Measurements from ENCODE around the gene TM4SF4. TPM values are rescaled to one million over a fixed set of nuclear protein-coding genes. Genes with fewer than 3 reads are reported as not detected.

Gene TM4SF4
- total and polyA plus RNA-seq, 2 donors (not counting 1 experiment from before 2014, with no cell fraction given) = not detected

DNA sequence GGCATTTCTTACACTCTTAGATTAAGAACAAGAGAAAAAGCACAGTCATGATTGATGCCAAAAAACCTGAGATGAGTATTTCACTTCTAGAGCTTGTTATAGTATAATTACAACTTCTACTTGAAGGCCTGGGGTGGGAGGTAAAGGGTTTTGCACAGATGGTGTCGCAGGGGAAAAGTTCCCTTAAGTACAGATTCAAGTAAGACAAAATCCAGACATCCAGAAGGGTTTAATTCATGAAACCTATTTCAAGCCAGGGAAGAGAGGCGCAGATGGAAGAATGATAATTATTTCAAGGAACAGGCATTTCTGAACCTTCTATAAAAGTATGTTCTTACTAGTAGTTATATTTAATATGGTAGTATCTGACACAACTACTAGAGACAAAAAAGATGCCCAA lies 70.6 kb downstream of the TM4SF4 start:
- WGBS (ENCODE audit: insufficient coverage) = no CpG with 5 or more reads among the region's 2 CpGs
- Histone ChIP-seq H3K4me3 (ENCODE audit: control extremely low read depth in 1 of 5, extremely low read depth in 1 of 5, insufficient read depth in 1 of 5, low read depth in 2 of 5, low read length in 4 of 5) (no peak overlapping the region), H2AFZ (ENCODE audit: insufficient read depth, low read depth, low read length, poor library complexity, severe bottlenecking) (no peak overlapping the region), H4K20me1 (ENCODE audit: control insufficient read depth, insufficient read depth, low read length, poor library complexity, severe bottlenecking) (no peaks in the 10 kb centered on the region), H3K9me3 (ENCODE audit: control extremely low read depth in 1 of 3, control insufficient read depth in 2 of 3, insufficient read depth in 1 of 3, low read length in 2 of 3) (no peaks in the 10 kb centered on the region), H3K4me1 (ENCODE audit: control insufficient read depth in 2 of 2, insufficient read depth in 2 of 2, low read length in 2 of 2) (no peaks in the 10 kb centered on the region), H3K36me3 (replicated peaks in 1 of 2; ENCODE audit: control extremely low read depth in 1 of 2, control insufficient read depth in 1 of 2, extremely low read depth in 1 of 2, insufficient read depth in 2 of 2, low read length in 1 of 2) (no peaks in the 10 kb centered on the region), H3K4me2 (replicated peaks; ENCODE audit: low read depth, low read length, poor library complexity, severe bottlenecking) (no peak overlapping the region), H3K79me2 (ENCODE audit: control insufficient read depth, insufficient read depth, low read length) (no peaks in the 10 kb centered on the region), H3K27ac (ENCODE audit: low read length in 2 of 2) (no peak overlapping the region), H3K9ac (ENCODE audit: low read length) (no peak overlapping the region), H3K27me3 (replicated peaks in 1 of 4; ENCODE audit: control extremely low read depth in 1 of 4, control insufficient read depth in 3 of 4, insufficient read depth in 4 of 4, low read length in 3 of 4) (no peaks in the 10 kb centered on the region)
- Mint-ChIP-seq H3K27me3 (peaks cover 15% of the 10 kb centered on the region), H3K27ac (no peak overlapping the region), H3K9me3 (ENCODE audit: insufficient read depth) (no peaks in the 10 kb centered on the region), H3K4me1 (no peaks in the 10 kb centered on the region), H3K4me3 (no peak overlapping the region)
- POLR2A ChIA-PET = no interaction called here
- CTCF ChIA-PET = no interaction called here
- no peak for TF ChIP-seq EZH2 (IDR thresholded peaks at IDR 0.05; ENCODE audit: borderline replicate concordance, insufficient read depth, low read depth, low read length, poor library complexity, severe bottlenecking)
- TF ChIP-seq, protein P1, sequence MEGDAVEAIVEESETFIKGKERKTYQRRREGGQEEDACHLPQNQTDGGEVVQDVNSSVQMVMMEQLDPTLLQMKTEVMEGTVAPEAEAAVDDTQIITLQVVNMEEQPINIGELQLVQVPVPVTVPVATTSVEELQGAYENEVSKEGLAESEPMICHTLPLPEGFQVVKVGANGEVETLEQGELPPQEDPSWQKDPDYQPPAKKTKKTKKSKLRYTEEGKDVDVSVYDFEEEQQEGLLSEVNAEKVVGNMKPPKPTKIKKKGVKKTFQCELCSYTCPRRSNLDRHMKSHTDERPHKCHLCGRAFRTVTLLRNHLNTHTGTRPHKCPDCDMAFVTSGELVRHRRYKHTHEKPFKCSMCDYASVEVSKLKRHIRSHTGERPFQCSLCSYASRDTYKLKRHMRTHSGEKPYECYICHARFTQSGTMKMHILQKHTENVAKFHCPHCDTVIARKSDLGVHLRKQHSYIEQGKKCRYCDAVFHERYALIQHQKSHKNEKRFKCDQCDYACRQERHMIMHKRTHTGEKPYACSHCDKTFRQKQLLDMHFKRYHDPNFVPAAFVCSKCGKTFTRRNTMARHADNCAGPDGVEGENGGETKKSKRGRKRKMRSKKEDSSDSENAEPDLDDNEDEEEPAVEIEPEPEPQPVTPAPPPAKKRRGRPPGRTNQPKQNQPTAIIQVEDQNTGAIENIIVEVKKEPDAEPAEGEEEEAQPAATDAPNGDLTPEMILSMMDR (IDR thresholded peaks at IDR 0.05) = no peak
- intact Hi-C loops (cut with micrococcal nuclease) = no loop called here
- ATAC-seq (ENCODE audit: low read depth) = no peak
- no peak for DNase-seq

DNA sequence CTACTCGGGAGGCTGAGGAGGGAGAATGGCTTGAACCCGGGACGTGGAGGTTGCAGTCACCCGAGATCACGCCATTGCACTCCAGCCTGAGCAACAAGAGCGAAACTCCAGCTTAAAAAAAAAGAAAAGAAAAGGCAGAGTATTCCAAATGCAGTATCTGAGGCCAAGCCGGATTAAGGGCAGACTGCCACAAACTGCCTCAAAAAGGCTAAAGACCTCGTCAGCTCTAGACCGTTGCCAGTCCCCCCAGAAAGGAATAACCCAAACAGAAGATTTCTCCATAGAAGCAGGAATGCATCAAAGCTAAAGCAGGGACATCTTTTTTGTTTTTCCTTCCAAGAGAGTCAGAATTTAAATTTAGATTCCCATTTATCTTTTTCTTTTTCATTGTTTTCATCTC lies 72.9 kb downstream of the TM4SF4 start:
- no peaks in the 10 kb centered on the region for H3K4me1 ChIP-seq (ENCODE audit: control insufficient read depth in 2 of 2, insufficient read depth in 2 of 2, low read length in 2 of 2)
- no peaks in the 10 kb centered on the region for H3K4me1 Mint-ChIP-seq
- ChIA-PET POLR2A (no interaction called here), CTCF (no interaction called here)
- H3K27ac Mint-ChIP-seq = no peak overlapping the region
- H3K27ac ChIP-seq (ENCODE audit: low read length in 2 of 2) = no peak overlapping the region
- no peak overlapping the region for H2AFZ ChIP-seq (ENCODE audit: insufficient read depth, low read depth, low read length, poor library complexity, severe bottlenecking)
- TF ChIP-seq, protein P1 (IDR thresholded peaks at IDR 0.05) = no peak
- TF ChIP-seq EZH2 (IDR thresholded peaks at IDR 0.05; ENCODE audit: borderline replicate concordance, insufficient read depth, low read depth, low read length, poor library complexity, severe bottlenecking) = no peak
- H3K27me3 Mint-ChIP-seq = peaks cover 14% of the 10 kb centered on the region
- H3K4me3 ChIP-seq (ENCODE audit: control extremely low read depth in 1 of 5, extremely low read depth in 1 of 5, insufficient read depth in 1 of 5, low read depth in 2 of 5, low read length in 4 of 5) = no peak overlapping the region
- H3K27me3 ChIP-seq (replicated peaks in 1 of 4; ENCODE audit: control extremely low read depth in 1 of 4, control insufficient read depth in 3 of 4, insufficient read depth in 4 of 4, low read length in 3 of 4) = no peaks in the 10 kb centered on the region
- H3K4me3 Mint-ChIP-seq = no peak overlapping the region
- H4K20me1 ChIP-seq (ENCODE audit: control insufficient read depth, insufficient read depth, low read length, poor library complexity, severe bottlenecking) = no peaks in the 10 kb centered on the region
- no peaks in the 10 kb centered on the region for H3K36me3 ChIP-seq (replicated peaks in 1 of 2; ENCODE audit: control extremely low read depth in 1 of 2, control insufficient read depth in 1 of 2, extremely low read depth in 1 of 2, insufficient read depth in 2 of 2, low read length in 1 of 2)
- no peak overlapping the region for H3K4me2 ChIP-seq (replicated peaks; ENCODE audit: low read depth, low read length, poor library complexity, severe bottlenecking)
- no peaks in the 10 kb centered on the region for H3K9me3 Mint-ChIP-seq (ENCODE audit: insufficient read depth)
- intact Hi-C loops (cut with micrococcal nuclease) = no loop called here
- no peaks in the 10 kb centered on the region for H3K79me2 ChIP-seq (ENCODE audit: control insufficient read depth, insufficient read depth, low read length)
- WGBS (ENCODE audit: insufficient coverage) = 93% methylated on average over 9 of the region's 9 CpGs
- no peak for ATAC-seq (ENCODE audit: low read depth)
- H3K9ac ChIP-seq (ENCODE audit: low read length) = no peak overlapping the region
- H3K9me3 ChIP-seq (ENCODE audit: control extremely low read depth in 1 of 3, control insufficient read depth in 2 of 3, insufficient read depth in 1 of 3, low read length in 2 of 3) = no peaks in the 10 kb centered on the region
- DNase-seq = no peak

Data from B cell (primary cell).